Measurements from ENCODE around the gene KCTD3.
A peak's percentile ranks its signal among the peaks of the same experiment; 100 is the strongest.

Gene KCTD3

DNA sequence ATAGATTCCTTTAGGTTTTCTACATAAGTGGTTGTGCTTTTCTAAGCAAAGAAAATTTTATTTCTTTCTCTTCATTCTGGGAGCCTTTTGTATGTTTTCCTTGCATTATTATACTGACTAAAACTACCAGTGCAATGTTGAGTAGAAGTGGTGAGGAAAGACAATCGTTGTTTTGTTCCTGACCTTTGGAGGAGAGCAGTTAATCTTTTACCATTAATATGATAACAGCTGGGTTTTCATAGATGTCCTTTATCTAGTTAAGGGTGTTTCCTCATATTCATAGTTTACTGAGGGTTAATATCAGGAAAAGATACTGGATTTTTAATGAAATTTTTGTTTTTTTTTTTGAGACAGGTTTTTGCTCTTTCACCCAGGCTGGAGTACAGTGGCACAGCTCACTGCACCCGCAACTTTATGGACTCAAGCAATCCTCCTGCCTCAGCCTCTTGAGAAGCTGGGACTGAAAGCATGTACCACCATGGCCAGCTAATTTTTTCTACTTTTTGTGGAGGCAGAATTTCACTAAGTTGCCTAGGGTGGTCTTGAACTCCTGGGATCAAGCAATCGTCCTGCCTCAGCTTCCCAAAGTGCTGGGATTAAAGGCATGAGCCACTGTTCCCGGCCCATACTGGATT, 9.0 kb upstream of the KCTD3 start:
- no peak for DNase-seq

DNA sequence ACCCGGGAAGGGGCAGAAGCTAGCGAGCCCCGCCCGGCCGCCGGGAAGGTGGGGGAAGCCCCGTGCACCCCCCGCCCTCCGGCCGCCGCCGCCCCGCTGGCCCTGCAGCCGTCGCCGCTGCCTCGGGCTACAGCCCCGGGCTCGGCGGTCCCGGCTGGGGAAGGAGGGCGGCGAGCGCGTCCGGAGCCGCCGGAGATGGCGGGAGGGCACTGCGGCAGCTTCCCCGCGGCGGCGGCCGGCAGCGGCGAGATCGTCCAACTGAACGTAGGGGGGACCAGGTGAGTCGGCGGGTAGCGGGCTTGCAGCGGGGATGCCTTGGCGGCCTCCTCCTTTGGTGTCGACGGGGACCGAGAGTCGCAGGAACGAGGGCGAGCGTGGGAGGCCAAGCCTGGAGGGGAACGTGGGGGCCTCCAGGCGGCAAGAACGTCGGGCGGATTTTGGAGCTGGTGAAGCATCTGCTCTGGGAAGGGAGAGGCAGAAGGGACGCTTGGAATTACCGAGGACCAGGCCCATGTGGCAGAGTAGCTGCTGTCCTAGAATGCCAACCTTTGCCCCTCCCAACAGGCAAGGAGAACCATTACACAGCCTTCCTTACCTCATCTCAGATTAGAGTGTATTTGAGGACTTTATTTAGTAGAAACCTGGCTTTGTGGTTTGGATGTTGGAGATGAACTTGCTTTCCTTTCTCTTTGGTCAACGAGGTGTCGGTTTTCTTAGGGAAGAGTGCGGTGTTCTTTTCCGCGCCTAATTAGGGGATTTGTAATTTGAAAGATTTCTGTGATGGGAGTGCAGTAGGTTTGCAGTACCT, 591 bp downstream of the KCTD3 start:
- DNase-seq = peak; percentile 82

DNA sequence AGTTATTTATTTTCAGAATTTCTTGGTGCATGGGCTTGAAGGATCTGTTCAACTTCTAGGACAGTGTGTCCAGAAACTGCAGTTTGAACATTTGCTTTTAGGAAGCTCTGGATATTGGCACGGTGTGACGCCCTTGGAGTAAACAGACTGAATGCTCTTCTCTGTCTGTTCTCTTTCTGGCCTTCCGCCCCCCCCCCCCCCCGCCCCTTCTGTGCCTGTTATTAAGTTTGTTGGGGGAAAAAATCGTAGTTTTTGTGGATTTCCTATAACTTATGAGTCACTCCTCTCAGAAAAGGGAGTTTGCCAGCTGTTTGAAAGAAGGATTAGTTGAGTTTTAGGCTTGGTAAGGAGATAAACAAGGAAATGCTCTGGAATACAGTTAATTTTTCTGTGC, 1.2 kb downstream of the KCTD3 start:
- no peak for DNase-seq

DNA sequence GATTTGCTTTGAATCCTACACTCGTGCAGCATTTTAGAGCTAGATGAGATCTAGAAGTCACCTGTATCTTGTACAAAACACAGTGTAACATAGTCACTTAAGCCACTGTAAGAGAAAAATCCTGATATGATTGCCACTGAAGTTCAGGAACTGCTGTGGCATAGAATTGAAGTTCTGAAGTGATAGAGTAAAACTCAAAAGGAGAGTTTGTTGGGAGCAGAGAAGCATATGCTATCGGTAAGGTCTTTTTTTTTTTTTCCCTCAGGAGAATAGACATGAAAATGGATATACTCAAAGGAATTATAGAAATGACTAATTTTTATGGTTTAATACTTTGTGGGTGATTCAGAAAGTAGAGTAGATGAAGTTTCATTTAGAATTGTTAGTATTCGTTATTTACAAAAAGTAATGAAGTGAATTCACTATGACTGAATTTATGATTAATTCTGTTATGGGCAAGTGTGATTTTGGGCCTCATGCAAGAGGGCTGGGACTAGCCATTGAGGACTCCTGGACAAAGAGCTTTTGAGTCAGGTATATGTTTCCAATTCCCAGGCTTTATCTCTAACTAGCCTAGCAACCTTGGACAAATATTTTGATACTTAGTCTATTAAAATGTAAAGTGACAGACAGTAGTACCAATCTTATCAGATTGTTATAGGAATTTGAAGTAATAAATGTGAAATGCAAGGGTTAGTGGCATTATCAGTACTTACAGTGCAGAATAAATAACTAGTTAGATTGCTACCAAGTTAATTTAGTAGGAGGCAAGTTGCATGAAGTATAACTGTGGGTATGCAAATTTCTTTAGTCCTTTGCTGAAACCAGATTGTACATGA, 3.1 kb downstream of the KCTD3 start:
- peak; percentile 58 for DNase-seq

DNA sequence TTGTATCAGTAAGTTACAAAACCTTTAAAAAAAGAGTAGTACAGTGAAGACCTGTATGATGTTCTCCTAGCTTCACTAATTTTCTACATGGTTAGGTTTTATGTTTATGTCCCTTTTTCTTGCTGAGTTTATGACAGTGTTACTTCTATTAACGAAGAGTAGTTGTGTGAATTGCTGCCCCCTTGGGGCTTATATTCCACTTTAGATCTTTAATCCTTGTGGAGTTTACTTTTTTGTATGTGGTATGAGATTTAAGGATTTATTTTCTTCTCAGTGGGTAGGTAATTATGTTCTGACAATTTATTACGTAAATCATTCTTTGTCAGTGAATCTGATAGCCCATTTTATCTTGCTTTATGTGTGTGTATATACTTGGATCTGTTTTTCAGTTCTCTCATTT, 14.8 kb downstream of the KCTD3 start:
- DNase-seq = no peak

DNA sequence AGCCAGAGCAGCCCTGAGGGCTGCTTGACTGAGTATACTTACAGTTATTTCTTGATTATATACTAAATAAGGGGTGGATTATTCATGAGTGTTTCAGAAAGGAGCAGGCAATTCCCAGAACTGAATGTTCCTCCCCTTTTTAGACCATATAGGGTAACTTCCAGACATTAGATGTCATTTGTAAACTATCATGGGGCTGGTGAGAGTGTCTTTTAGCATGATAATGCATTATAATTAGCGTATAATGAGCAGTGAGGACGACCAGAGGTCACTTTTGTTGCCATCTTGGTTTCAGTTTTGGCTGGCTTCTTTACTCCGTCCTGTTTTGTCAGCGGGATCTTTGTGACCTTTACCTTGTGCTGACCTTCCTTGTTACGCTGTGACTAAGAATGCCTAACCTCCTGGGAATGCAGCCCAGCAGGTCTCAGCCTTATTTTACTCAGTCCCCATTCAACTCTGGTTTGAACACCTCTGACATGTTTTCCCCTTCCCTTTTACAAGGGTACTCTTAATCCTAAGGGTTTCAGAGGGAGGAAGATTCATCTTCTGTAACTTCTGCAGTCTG, 16.2 kb downstream of the KCTD3 start:
- DNase-seq = no peak

DNA sequence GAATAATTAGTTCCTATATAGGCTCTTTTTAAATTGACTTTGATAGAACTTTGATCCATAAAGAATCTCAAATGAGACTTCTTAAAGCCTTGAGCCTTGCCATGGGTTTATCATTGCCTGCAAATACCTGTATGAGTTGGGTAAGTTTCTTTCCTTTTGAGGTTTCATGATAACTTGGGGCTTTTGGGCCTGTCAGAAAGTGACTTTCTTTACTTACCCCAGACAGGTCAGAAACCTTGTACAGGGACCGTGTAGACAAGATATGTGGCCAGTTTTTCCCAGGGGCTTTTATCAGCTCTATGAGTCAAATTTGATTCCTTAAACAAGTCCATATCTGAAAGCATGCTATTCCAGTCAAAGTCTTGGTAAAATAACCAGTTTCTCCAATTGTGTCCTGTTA, 17.3 kb downstream of the KCTD3 start:
- no peak for DNase-seq

DNA sequence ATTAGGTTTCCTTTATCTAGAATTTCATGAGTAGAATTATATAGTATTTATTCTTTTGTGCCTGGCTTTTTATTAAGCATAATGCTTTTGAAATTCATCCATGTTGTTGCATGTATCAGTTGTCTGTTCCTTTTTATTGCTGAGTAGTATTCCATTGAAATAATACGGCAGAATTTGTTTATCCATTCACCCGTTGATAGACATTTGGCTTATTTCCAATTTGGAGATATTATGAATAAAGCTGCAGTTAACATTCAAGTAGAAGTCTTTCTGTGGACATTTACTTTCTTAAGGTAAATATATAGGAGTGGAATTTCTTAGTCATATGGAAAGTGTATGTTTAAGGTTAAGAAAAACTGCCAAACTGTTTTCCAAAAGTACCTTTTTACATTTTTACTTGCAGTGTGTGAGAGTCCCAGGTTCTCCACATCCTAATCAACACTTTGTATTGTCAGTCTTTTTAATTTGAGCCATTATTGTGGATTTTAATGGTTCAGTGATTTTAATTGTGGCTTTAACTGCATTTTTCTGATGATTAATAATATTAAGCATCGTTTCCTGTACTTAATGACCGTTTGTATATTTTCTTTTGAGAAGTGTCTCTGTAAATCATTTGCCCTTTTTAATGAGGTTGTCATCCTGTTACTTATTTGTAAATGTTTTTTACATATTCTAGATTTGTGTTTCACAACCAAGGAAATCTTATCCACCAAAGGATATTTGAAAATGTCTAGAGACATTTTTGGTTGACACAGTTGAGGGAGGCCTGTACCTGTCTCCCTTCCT, 22.7 kb downstream of the KCTD3 start:
- DNase-seq = no peak

DNA sequence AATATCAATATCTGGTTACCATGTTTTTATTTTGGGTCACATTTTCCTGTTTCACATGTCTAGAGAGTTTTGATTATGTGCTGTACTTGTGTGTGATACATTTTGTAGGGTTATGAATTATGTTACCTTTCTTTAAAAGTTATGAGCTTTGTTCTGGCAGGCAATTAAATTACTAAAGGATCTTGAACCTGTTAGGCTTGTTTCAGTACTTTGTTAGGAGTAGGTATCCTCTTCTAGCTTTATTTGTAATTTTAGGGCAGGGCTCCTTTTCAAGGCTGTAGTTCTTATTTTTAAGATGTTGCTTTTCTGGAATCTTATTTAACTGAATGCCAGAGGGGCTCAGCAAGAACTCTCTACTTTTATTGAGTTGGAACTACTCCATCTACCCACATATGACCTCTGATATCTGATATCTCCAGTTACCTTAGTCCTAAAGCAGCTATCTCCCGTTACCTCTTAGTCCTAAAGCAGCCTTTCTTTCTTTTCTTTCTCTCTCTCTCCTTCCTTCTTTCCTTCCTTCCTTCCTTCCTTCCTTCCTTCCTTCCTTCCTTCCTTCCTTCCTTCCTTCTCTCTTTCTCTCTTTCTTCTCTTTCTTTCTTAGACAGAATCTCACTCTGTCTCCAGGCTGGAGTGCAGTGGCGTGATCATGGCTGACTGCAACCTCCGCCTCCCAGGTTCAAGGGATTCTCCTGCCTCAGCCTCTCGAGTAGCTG, 23.8 kb downstream of the KCTD3 start:
- DNase-seq = no peak

DNA sequence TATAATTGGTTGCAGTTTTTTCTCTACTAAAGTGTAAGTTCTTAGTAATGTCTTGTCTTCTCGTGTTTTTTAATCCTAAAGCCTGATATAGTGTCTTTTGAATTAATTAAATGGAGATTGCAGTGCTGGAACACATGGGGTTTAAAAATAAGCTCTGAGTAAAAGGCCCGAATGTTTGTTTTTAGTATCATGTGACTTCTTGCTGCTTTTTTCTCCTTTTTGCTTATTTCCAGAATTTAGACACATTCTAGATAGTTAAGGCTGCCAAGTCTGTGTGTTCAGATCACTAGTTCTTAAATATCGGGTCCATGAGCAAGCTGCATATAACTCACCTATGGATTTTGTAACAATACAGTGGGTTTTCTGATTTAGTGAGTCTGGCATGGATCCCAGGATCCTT, 27.5 kb downstream of the KCTD3 start:
- DNase-seq = no peak

DNA sequence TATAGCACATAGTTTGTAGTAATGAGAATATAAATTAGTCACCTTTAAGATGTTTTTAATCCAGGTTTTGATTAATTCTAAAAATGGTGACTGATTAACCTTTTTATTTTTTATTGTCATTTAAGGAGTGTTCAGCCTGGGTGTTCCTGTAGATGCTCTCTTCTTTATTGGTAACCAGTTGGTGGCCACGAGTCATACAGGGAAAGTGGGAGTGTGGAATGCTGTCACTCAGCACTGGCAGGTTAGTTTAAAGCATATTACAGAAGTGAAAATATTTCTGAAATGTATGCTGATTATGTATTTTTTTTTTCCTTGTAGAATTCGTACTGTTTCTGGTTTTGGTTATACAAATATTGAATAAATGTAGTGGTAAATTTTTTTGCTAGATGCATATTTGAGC, 28.1 kb downstream of the KCTD3 start:
- no peak for DNase-seq

DNA sequence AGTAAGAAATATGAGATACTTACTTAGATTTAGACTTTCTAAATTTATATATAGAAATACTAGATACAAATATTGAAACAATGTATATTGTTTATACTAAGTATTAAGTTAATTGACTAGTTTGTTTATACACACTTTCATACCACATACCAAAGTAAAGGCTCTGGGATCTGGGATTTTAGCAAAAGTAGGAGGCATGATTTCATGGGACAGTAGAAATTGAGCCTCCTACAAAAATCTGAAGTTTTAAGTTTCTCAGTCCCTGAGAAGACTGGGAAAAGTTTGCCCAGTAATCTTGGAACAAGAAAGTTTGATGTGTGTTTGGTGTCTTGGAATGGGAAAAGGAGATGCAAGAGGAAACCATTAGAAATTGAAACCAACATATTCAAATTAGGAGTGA, 30.9 kb downstream of the KCTD3 start:
- no peak for DNase-seq

DNA sequence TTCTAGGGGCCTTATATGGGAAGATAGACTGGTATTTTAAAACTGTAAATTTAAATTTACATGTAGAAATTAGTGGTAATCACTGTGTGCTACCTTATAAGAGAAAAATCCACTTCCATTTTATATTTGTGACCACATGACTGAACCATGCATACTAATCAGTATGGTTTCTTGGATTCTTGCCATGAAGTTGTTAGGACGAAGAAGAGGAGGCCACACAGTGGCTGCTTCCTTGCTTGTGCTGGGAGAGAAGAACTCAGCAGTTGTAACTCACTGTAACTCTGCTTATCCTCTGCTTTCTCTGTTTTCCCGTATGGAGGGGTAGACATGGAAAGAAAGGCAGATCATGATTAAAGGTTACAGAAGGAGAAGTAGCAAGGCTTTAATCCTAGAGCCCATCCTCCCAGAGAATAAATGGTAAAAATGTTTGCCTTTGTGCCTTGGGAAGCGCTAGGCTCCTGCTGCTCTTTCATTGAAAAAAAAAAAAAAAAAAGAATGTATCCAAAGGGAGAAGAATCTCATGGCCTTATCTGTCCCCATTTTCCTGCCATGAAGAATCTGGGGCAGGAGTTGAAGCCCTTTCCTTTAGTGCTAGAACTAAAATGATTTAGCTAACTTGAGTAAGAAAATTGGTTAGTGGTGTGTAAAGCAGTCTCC, 32.4 kb downstream of the KCTD3 start:
- no peak for DNase-seq

DNA sequence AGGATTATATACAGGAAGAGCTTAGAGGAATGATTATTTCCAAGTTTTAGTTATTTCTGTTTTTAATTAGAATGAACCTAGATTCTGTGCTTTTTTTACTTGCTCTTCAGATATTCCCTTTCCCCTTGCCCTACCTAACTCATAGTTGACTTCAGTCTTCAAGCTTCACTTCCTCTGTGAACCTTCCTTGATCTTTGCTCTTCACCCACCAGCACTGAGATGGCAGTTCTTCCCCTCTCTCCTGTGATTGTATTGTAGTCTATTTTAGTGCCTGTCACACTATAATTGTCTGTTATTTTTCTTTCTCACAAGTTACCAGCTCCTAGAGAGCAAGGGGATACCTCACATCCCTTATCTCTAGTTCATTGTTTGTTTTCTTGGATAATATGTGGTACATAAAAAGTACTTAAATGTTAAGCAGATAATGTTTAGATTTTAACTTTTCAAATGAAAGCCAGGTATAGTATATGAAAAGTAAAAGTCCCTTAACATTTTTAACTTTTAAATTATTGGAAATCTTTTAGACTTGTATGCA, 33.2 kb downstream of the KCTD3 start:
- DNase-seq = no peak

DNA sequence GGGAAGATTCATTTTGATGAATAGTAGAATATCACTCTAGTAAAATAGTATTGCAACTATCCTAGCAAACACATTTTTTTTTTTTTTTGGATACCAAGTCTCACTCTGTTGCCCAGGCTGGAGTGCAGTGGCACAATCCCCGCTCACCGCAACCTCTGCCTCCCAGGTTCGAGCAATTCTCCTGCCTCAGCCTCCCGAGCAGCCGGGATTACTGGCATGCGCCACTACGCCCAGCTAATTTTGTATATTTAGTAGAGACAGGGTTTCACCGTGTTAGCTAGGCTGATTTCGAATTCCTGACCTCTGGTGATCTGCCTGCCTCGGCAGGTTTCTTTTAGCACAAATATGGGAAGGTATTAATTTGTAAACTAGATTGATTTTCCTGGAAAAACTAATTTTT, 33.8 kb downstream of the KCTD3 start:
- no peak for DNase-seq

DNA sequence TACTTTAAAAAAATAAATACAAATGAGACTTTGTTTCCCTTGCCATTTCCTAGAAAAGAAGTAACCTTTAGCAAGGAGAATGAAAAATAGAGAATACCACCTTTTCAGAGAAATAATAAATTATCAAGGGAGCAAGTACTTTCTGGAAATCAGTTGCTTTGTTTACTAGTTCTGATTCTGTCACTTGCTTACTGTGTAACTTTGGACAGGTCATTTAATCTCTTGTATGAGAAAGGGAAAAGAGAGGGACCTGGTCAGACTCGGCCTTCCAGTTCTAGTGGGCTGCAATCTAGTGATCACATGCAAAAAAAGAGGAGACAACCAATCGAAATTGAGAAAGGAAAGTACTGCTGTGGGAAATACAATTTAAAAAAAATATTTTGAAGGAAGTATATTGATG, 34.2 kb downstream of the KCTD3 start:
- DNase-seq = no peak

DNA sequence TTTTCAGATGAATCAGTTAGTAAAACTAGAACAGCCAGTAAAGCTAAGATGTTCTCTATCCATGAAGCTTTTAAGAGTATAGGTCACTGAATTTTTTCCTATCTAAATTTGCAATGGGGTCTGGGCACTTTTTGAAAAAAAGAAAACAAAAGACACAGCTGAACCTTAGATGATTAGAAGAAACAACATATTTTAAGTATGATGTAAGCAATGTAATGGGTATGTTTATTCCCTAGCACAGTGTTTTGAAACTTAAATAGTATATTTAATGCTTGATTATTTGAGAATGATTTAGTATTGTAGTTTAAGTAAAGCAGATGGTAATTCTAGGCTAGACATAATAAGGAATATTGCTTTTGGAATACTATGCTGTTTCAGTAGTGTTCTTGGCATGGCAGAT, 36.2 kb downstream of the KCTD3 start:
- DNase-seq = no peak

DNA sequence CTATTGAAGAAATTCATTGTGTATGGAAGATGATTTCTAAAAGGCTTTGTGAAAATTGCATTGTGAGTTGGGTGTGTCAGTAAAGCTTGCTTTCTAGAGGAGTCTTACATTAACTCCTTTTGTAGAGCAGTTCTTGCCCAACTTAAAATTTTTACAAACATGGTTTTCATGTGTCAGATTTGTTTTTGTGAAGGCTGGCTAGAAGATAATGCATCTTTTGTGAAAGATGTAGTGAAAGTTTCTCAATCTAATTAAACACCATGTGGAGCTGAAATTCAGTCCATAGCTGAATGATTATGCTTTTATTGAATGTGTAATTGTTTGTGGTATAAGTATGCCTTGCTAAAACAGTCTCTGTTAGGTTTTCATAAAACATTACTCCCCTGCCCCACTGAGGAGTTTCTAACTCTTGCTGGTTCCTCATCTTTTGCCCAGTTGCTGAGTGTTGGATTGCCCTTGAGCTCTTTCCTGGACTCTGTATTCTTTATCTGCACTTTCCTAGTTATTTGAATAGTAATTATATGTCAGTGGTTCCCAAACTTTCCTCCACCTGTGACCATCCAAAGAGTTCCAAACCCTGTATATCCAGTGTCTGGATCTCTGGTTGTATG, 38.0 kb downstream of the KCTD3 start:
- no peak for DNase-seq

DNA sequence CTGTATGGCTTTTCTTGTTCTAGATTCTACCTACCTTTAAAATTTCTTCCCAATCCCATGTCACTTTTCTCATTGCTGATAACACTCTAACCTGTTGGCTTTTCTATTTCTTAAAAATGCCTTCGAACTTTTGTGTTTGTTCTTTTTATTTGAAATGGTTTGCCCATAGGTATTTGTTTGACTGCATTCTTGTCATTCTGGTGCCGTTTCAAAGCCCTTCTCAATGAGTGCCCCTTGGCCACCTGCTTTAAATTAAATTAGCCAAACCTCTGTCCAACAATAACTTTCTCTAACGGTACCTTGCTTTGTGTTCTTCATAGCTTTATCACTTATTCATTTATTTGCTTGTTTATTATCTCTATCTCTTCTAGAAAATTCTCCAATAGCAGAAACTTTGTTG, 38.9 kb downstream of the KCTD3 start:
- no peak for DNase-seq

DNA sequence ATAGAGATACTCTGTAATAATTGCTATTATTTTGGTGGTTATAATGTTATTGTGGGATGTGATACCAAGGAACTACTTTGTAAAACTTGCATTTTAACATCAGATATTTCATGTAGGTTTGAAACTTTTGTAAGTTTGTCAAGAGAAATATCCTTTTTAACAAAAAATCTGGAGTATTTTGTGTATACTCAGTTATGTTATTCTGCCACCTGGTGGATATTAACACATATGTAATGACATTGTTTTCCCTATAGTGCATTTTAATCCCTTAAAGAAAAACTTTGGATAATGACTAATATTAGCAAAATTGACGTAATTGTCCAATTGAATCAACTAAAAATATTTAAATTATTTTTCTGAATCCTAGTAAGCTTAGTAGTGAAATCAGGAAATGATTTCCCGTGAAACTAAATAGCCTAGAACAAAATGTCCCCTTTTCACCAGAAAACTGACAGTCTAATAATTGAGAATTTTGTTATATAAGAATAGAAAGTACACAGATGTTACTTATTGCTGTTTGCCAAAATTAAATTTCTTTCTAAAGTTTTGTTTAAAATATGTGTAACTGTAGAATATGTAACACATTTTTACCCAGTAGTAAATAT, 39.6 kb downstream of the KCTD3 start:
- no peak for DNase-seq

Measured in NCI-H2171 treated with DMSO at 0.1 percent for 48 hours (cell line).